Mucosa of descending colon (tissue), 3 donors: ENCODE data around the gene LAMA3. TPM values are rescaled to one million over a fixed set of nuclear protein-coding genes. Genes with fewer than 3 reads are reported as not detected.

Experiments used
- ATAC-seq: fragments of 200-7000 bp; cut with Tn5 transposase; one replicate; pipeline ENCODE4 v1.9.1; 2020; ENCODE audit warnings: mild to moderate bottlenecking, moderate library complexity
- DNase-seq, 3 donors: peaks; one replicate each; pipeline ENCODE4 v3.0.0-alpha.2; 2020
- H3K36me3 ChIP-seq: fragments of 200-600 bp; one replicate; pipeline ENCODE4 v1.8.0; 2021; ENCODE audit warnings: low read depth, mild to moderate bottlenecking
- H3K4me1 ChIP-seq: fragments of 200-600 bp; one replicate; pipeline ENCODE4 v1.8.0; 2021; ENCODE audit warnings: low read depth, mild to moderate bottlenecking
- H3K4me3 ChIP-seq: fragments of 200-600 bp; one replicate; pipeline ENCODE4 v1.8.0; 2021; ENCODE audit warnings: mild to moderate bottlenecking
- H3K9me3 ChIP-seq: fragments of 200-600 bp; one replicate; pipeline ENCODE4 v1.8.0; 2021; ENCODE audit warnings: mild to moderate bottlenecking
- CTCF ChIP-seq: fragments of 200-600 bp; IDR thresholded peaks from one replicate; pipeline ENCODE4 v1.8.0; 2022; ENCODE audit warnings: antibody characterized with exemption, mild to moderate bottlenecking
- intact Hi-C, 2 donors: fragments of 100-400 bp; cut with DNase I in 1 of 2; cut with micrococcal nuclease in 1 of 2; formaldehyde crosslinking; loops; one replicate each; pipeline versions ENCODE4 v1.11.0 to v1.11.1; 2022; cut with DNase I, micrococcal nuclease
- total RNA-seq, 3 donors: library from RNA; stranded (reverse); fragmentation: NEBNext Ultra II Directional in 2 of 3; extraction: Animal tissue kit (Norgen Biotek cat#: 25700) in 2 of 3; gene quantifications; one replicate each; pipeline versions ENCODE4 v1.2.1 to v1.2.4, GENCODE V29; 2021 to 2023
- donor health status: DM: no; HTN: no; CAD: no; lungs with moderate emphysema.
- donor health status: DM: no; HTN: no; CAD: no.
- donor health status: DM: no; HTN: yes; CAD: no.

Gene LAMA3
- total RNA-seq, 3 donors from 2014 or later: 29.0 to 62.0 (median 49.0) TPM

- H3K36me3 ChIP-seq: no peaks in the 10 kb centered on the region
- H3K4me1 ChIP-seq: peaks cover 8% of the 10 kb centered on the region
- intact Hi-C loops: no loop called here
- no peak for TF ChIP-seq CTCF
- DNase-seq (no peak), ATAC-seq (no peak)
- no peak overlapping the region for H3K4me3 ChIP-seq
- no peaks in the 10 kb centered on the region for H3K9me3 ChIP-seq
These were observed 192.5 kb downstream of the LAMA3 start for GRCh38 chr18:23881778-23882177.

- Histone ChIP-seq H3K4me3 (no peak overlapping the region), H3K9me3 (no peaks in the 10 kb centered on the region), H3K4me1 (peaks cover 8% of the 10 kb centered on the region), H3K36me3 (no peaks in the 10 kb centered on the region)
- intact Hi-C loops: no loop called here
- DNase-seq (no peak), ATAC-seq (peak; percentile 15)
- no peak for TF ChIP-seq CTCF
These were observed 193.5 kb downstream of the LAMA3 start for GRCh38 chr18:23882616-23883276.

DNA sequence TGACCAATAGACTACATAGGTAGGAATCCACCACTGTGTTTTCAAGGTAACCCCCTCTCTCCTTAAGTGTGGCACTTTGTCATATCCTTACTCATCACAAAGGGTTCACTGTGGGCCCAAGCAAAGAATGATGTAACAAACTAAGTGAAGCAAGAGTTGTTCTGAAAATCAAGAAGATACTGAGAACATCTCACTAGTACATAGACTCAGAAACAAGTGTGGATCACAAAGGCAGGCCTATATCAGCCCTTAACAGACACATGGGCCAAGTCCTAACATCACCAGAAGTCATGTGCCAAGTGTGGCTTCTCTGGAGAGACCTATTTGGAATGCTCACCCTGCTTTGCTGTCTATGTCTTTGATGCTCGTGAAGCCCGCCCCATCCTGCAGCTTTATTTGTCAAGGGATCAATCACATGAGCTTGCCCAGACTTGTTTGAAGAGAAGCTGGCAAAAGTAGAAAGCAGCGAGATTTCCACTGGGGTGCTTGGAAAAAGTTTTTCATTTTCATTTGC is 194.1 kb downstream of the LAMA3 start:
- TF ChIP-seq CTCF: no peak
- H3K36me3 ChIP-seq: no peaks in the 10 kb centered on the region
- intact Hi-C loops: no loop called here
- ATAC-seq (peak; percentile 11), DNase-seq (no peak)
- H3K9me3 ChIP-seq: no peaks in the 10 kb centered on the region
- no peak overlapping the region for H3K4me3 ChIP-seq
- H3K4me1 ChIP-seq: peaks cover 8% of the 10 kb centered on the region

- no peaks in the 10 kb centered on the region for H3K36me3 ChIP-seq
- no peak for TF ChIP-seq CTCF
- H3K9me3 ChIP-seq: no peaks in the 10 kb centered on the region
- peaks cover 8% of the 10 kb centered on the region for H3K4me1 ChIP-seq
- H3K4me3 ChIP-seq: no peak overlapping the region
- intact Hi-C loops: no loop called here
- peak; percentile 70 to 80 (median 71) for DNase-seq
- peak; percentile 74 for ATAC-seq
These were observed 195.6 kb downstream of the LAMA3 start for GRCh38 chr18:23884681-23885375.

DNA sequence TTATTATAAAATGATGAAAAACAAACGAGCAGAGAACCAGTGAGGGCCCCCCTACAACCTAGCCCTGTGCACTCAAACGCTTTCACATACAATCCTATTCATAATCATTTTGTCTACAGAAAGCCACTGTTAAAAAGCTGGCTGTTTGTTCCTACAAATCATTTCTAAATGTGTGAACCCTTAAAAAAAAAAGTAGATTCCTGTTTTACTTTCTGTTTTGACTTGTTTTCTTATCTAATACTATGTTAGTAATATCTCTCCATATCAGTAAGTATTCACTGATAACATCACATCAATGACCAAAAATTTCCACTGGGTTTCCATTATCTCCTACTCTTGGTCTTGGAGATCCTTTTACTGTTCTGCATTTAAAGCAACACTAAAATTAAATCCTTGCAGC is 196.5 kb downstream of the LAMA3 start:
- peaks cover 8% of the 10 kb centered on the region for H3K4me1 ChIP-seq
- no peak for DNase-seq
- H3K9me3 ChIP-seq: no peaks in the 10 kb centered on the region
- no peak for ATAC-seq
- H3K36me3 ChIP-seq: no peaks in the 10 kb centered on the region
- intact Hi-C loops: no loop called here
- H3K4me3 ChIP-seq: no peak overlapping the region
- no peak for TF ChIP-seq CTCF
